Neuronal stem cell (in vitro differentiated cells): ENCODE measurements around the gene GRHPR.
"Not testable (repeated sequence)": the region's sequence is repeated elsewhere in the genome, so short reads cannot be mapped to it uniquely, and the experiment has no call there.

ENCODE experiments used
- DNase-seq: peaks from one replicate; pipeline ENCODE4 v3.0.0-alpha.2; 2013; ENCODE audit warnings: low spot score
- H2AFZ ChIP-seq: one replicate; pipeline ENCODE4 v1.6.1; 2013; ENCODE audit warnings: mild to moderate bottlenecking, low read length, inconsistent platforms
- H2AK5ac ChIP-seq: 2 replicates; pipeline ENCODE4 v1.6.1; 2013; ENCODE audit warnings: low read depth, mild to moderate bottlenecking, inconsistent platforms, low read length, moderate library complexity, mixed read lengths
- H2BK120ac ChIP-seq: 2 replicates; pipeline ENCODE4 v1.6.1; 2013; ENCODE audit warnings: low read depth, mild to moderate bottlenecking, inconsistent platforms, low read length, moderate library complexity, mixed read lengths
- H2BK12ac ChIP-seq: one replicate; pipeline ENCODE4 v1.6.1; 2013; ENCODE audit warnings: low read length, inconsistent platforms
- H2BK15ac ChIP-seq: 2 replicates; pipeline ENCODE4 v1.6.1; 2013; ENCODE audit warnings: mild to moderate bottlenecking, low read length, inconsistent platforms, mixed read lengths
- H2BK5ac ChIP-seq: one replicate; pipeline ENCODE4 v1.6.1; 2013; ENCODE audit warnings: inconsistent platforms, mild to moderate bottlenecking, low read length, moderate library complexity
- H3K14ac ChIP-seq: one replicate; pipeline ENCODE4 v1.6.1; 2013; ENCODE audit warnings: low read length, inconsistent platforms
- H3K18ac ChIP-seq: 2 replicates; pipeline ENCODE4 v1.6.1; 2013; ENCODE audit warnings: low read length, inconsistent platforms
- H3K23ac ChIP-seq: 2 replicates; pipeline ENCODE4 v1.6.1; 2013; ENCODE audit warnings: low read depth, mild to moderate bottlenecking, mixed read lengths, low read length, inconsistent platforms; ENCODE audit not compliant: poor library complexity
- H3K27ac ChIP-seq: replicated peaks from 3 replicates; pipeline ENCODE4 v1.5.1; 2013; ENCODE audit warnings: low read length, inconsistent platforms
- H3K27me3 ChIP-seq, 3 experiments: 2 replicates each; pipeline ENCODE4 v1.6.1; 2013; ENCODE audit warnings: low read length in 3 of 3, mild to moderate bottlenecking in 2 of 3, inconsistent platforms in 1 of 3, low read depth in 1 of 3, mixed read lengths in 1 of 3, moderate library complexity in 1 of 3; ENCODE audit not compliant: control insufficient read depth in 3 of 3, insufficient read depth in 3 of 3
- H3K36me3 ChIP-seq, 2 donors: replicated peaks in 1 of 2; 2 replicates each; pipeline ENCODE4 v1.6.1; 2013; ENCODE audit warnings: low read length in 2 of 2; ENCODE audit not compliant: control insufficient read depth in 2 of 2, insufficient read depth in 2 of 2
- H3K4ac ChIP-seq: 2 replicates; pipeline ENCODE4 v1.6.1; 2013; ENCODE audit warnings: inconsistent platforms, mild to moderate bottlenecking, low read length, moderate library complexity
- H3K4me1 ChIP-seq, 2 donors: 1 replicate in 1 of 2; 2 replicates in 1 of 2; pipeline ENCODE4 v1.6.1; 2013; ENCODE audit warnings: low read length in 2 of 2, low read depth in 1 of 2; ENCODE audit not compliant: control insufficient read depth in 2 of 2, insufficient read depth in 1 of 2
- H3K4me2 ChIP-seq: one replicate; pipeline ENCODE4 v1.6.1; 2013; ENCODE audit warnings: mild to moderate bottlenecking, low read length, inconsistent platforms; ENCODE audit not compliant: insufficient read depth, poor library complexity, severe bottlenecking
- H3K4me3 ChIP-seq, 2 donors: 2 replicates each; pipeline ENCODE4 v1.5.1; 2013; ENCODE audit warnings: low read length in 2 of 2, mild to moderate bottlenecking in 2 of 2, inconsistent platforms in 1 of 2, moderate library complexity in 1 of 2
- H3K79me1 ChIP-seq: one replicate; pipeline ENCODE4 v1.6.1; 2013; ENCODE audit warnings: low read depth, mild to moderate bottlenecking, inconsistent platforms, low read length, moderate library complexity
- H3K9ac ChIP-seq: one replicate; pipeline ENCODE4 v1.6.1; 2013; ENCODE audit warnings: mild to moderate bottlenecking, low read depth, low read length, inconsistent platforms; ENCODE audit not compliant: poor library complexity
- H3K9me3 ChIP-seq, 2 donors: replicated peaks in 1 of 2; 2 replicates each; pipeline versions ENCODE3 to v1.6.1; 2013; ENCODE audit warnings: low read length in 2 of 2, mild to moderate bottlenecking in 2 of 2, inconsistent platforms in 1 of 2, low read depth in 1 of 2, mixed read lengths in 1 of 2, moderate library complexity in 1 of 2; ENCODE audit not compliant: control insufficient read depth in 2 of 2, insufficient read depth in 1 of 2
- H4K8ac ChIP-seq: one replicate; pipeline ENCODE4 v1.6.1; 2013; ENCODE audit warnings: low read depth, mild to moderate bottlenecking, inconsistent platforms, low read length, moderate library complexity
- H4K91ac ChIP-seq: one replicate; pipeline ENCODE4 v1.6.1; 2013; ENCODE audit warnings: low read length, low read depth, mild to moderate bottlenecking, inconsistent platforms; ENCODE audit not compliant: poor library complexity
- WGBS, 2 donors: extraction: QIAGEN DNeasy Blood & Tissue Kit; methylation state at CpG; one replicate each; pipeline ENCODE4 v1.1.7; 2013; ENCODE audit warnings: missing lambda C conversion rate in 2 of 2, mixed read lengths in 1 of 2; ENCODE audit not compliant: insufficient read length in 2 of 2, insufficient replicate concordance in 1 of 2; ENCODE audit errors: extremely low coverage in 2 of 2; 5-methylcytosine and 5-hydroxymethylcytosine counted together

The GRHPR gene

DNA sequence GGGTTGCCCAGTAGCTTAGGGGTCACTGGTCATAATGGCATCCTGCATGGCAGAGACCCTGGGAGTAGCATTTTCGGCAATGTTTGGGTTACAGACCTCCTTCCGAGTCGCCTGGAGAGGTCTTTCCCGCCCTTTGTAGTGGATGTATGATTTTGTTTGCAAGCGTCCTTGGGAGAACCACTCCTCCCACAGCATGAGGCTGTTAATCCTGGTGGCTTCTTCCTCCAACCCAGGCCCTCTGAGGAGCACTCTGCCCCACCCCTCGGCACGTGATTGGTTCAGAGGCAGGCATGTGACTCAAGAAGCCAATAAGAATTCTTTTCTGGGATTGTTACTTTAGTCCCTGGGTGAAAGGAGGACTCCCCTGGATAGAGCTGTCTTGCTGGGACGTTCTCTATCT lies 30.2 kb upstream of the GRHPR start:
- H3K27ac ChIP-seq: no peak overlapping the region
- H3K9ac ChIP-seq: no peak overlapping the region
- no peaks in the 10 kb centered on the region for H3K79me1 ChIP-seq
- H3K9me3 ChIP-seq: no peaks in the 10 kb centered on the region
- no peak overlapping the region for H3K14ac ChIP-seq
- H3K4me2 ChIP-seq: no peak overlapping the region
- no CpG with 5 or more reads among the region's 8 CpGs for WGBS, 2 donors
- H2AFZ ChIP-seq: peak overlapping the region; percentile 12
- no peak overlapping the region for H2BK15ac ChIP-seq
- H2BK12ac ChIP-seq: no peak overlapping the region
- H2AK5ac ChIP-seq: no peak overlapping the region
- H3K23ac ChIP-seq: no peak overlapping the region
- no peaks in the 10 kb centered on the region for H3K27me3 ChIP-seq
- no peak overlapping the region for H2BK5ac ChIP-seq
- H3K36me3 ChIP-seq: no peaks in the 10 kb centered on the region
- H4K8ac ChIP-seq: no peak overlapping the region
- H4K91ac ChIP-seq: no peak overlapping the region
- DNase-seq: no peak
- no peak overlapping the region for H3K4ac ChIP-seq
- peaks cover 0 to 5% of the 10 kb centered on the region in 2 donors for H3K4me1 ChIP-seq
- H3K4me3 ChIP-seq: no peak overlapping the region
- H3K18ac ChIP-seq: no peak overlapping the region
- no peak overlapping the region for H2BK120ac ChIP-seq

DNA sequence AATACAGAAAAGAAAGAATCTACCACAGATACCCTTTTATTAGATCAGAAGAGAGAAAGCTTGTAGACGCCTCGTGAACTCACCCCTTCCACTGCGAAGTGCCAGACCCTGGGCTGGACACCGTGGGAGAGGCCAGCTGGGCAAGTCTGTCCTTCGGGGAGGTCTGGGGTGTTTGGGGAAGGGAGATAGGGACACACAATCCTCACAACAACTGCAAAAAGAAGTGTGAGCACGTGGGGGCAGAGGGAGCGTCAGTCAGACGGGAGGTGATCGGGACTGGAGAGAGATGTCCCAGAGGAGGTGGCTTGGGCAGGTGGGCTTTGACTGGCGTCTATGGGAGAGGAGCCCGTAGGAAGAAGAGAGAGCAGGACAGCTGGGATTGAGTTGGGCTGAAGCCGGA lies 27.3 kb upstream of the GRHPR start:
- Histone ChIP-seq H3K4me2 (no peak overlapping the region), H4K91ac (no peak overlapping the region), H3K4me1 (peaks cover 0 to 5% of the 10 kb centered on the region in 2 donors)

DNA sequence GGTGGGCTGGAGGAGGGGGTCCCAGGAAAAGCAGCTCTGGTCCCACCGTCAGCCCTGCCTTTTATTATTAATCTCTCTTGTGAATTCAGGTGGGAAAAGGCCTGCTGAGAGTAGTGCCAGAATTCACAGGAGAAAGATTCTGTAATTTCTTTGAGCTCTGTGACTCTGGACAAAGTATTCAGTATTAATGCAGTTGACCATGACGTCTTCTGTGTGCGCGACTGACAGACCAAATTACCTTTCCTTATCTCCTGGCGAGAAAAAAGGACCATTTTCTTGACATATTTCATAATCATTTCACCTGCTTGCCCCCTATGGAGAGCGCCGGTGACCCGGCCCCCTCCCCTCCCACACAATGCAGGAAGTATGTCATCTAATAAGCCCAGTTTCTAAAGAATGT lies 26.8 kb upstream of the GRHPR start:
- Histone ChIP-seq H3K27me3 (no peaks in the 10 kb centered on the region), H3K27ac (no peak overlapping the region), H4K8ac (no peak overlapping the region), H3K9ac (no peak overlapping the region), H3K4me1 (peaks cover 0 to 5% of the 10 kb centered on the region in 2 donors), H2BK5ac (no peak overlapping the region), H2AFZ (no peak overlapping the region), H3K36me3 (no peaks in the 10 kb centered on the region), H3K9me3 (no peaks in the 10 kb centered on the region), H3K4ac (no peak overlapping the region), H3K4me3 (no peak overlapping the region), H2AK5ac (no peak overlapping the region), H2BK120ac (no peak overlapping the region), H3K18ac (no peak overlapping the region), H3K4me2 (no peak overlapping the region), H4K91ac (no peak overlapping the region), H3K79me1 (no peaks in the 10 kb centered on the region), H3K14ac (no peak overlapping the region), H2BK12ac (no peak overlapping the region), H2BK15ac (no peak overlapping the region), H3K23ac (no peak overlapping the region)
- no CpG with 5 or more reads among the region's 8 CpGs for WGBS, 2 donors
- no peak for DNase-seq

More for the DNA sequence above, 27.3 kb upstream of the GRHPR start:
- no peak overlapping the region for H3K9ac ChIP-seq
- H2BK15ac ChIP-seq: no peak overlapping the region
- no peaks in the 10 kb centered on the region for H3K36me3 ChIP-seq
- H4K8ac ChIP-seq: no peak overlapping the region
- no peak overlapping the region for H2AFZ ChIP-seq
- no peak overlapping the region for H3K23ac ChIP-seq
- no peak overlapping the region for H2BK120ac ChIP-seq
- WGBS, 2 donors: no CpG with 5 or more reads among the region's 12 CpGs
- H2AK5ac ChIP-seq: no peak overlapping the region
- H3K4me3 ChIP-seq: no peak overlapping the region
- no peak overlapping the region for H2BK5ac ChIP-seq
- no peaks in the 10 kb centered on the region for H3K79me1 ChIP-seq
- no peak for DNase-seq
- H2BK12ac ChIP-seq: no peak overlapping the region
- H3K9me3 ChIP-seq: no peaks in the 10 kb centered on the region
- H3K18ac ChIP-seq: no peak overlapping the region
- no peak overlapping the region for H3K27ac ChIP-seq
- H3K14ac ChIP-seq: no peak overlapping the region
- H3K27me3 ChIP-seq: no peaks in the 10 kb centered on the region
- H3K4ac ChIP-seq: no peak overlapping the region

DNA sequence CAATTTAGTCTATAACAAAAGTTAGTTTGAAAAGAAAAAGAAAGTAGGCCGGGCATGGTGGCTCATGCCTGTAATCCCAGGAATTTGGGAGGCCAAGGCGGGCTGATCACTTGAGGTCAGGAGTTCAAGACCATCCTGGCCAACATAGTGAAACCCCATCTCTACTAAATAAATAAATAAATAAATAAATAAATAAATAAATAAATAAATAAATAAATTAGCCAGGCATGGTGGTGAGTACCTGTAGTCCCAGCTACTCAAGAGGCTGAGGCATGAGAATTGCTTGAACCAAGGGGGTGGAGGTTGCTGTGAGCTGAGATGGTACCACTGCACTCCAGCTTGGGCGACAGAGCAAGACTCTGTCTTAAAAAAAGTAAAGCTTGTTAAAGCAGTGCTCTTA lies 24.5 kb upstream of the GRHPR start:
- H3K79me1 ChIP-seq, H3K4me3 ChIP-seq, H3K14ac ChIP-seq, H3K27me3 ChIP-seq, H2AFZ ChIP-seq, H3K9me3 ChIP-seq, H2BK5ac ChIP-seq, H2BK15ac ChIP-seq, DNase-seq, H3K4me2 ChIP-seq, H4K91ac ChIP-seq, H3K18ac ChIP-seq, H3K23ac ChIP-seq, H2BK120ac ChIP-seq, H2BK12ac ChIP-seq, H3K27ac ChIP-seq, H3K4ac ChIP-seq, H3K36me3 ChIP-seq, H3K4me1 ChIP-seq, H2AK5ac ChIP-seq, H4K8ac ChIP-seq, H3K9ac ChIP-seq: not testable (repeated sequence)
- no CpG with 5 or more reads among the region's 3 CpGs for WGBS, 2 donors
